GM19372 (cell line): ENCODE results near the gene ELP2.
"Not testable (repeated sequence)": the region's sequence is repeated elsewhere in the genome, so short reads cannot be mapped to it uniquely, and the experiment has no call there.

Source experiments
- ATAC-seq: cut with Tn5 transposase; IDR thresholded peaks from one replicate; pipeline ENCODE4 v1.9.1; 2021; ENCODE audit warnings: mild to moderate bottlenecking, low read depth, moderate library complexity; ENCODE audit not compliant: unreplicated experiment

Gene ELP2

DNA sequence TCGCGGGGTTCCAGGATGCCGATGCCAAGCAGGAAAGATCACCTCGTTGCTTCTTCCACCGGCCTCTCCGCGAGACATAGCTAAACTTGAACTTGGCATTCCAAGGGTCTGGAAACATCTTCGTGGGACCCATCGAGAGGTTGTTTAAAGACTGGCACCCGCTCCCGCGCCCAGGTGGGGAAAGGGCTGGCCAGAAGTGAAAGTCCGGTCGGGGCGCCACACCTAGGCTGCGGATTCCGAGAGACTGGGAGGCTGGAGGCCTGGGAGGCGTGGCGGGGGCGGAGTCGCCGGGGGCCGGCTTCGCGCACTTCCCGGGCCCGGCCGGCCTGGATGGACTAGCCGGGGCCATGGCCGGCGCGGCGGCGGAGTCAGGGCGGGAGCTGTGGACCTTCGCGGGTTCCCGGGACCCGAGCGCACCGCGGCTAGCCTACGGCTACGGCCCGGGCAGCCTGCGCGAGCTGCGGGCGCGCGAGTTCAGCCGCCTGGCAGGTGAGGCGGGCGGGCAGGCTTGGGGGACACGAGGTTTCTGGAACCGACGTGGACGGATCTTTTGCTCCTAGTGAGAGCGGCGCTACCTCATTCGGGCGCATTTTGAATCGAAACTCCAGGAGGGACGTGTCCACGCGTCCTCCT, 57.6 kb downstream of the ELP2 start, which contains the start of gene MOCOS:
MOCOS (plus strand) TSS at position 305 of the 633 bp plus-strand sequence; CDS start at position 348, 43 bp downstream.
- ATAC-seq = peak; percentile 84

DNA sequence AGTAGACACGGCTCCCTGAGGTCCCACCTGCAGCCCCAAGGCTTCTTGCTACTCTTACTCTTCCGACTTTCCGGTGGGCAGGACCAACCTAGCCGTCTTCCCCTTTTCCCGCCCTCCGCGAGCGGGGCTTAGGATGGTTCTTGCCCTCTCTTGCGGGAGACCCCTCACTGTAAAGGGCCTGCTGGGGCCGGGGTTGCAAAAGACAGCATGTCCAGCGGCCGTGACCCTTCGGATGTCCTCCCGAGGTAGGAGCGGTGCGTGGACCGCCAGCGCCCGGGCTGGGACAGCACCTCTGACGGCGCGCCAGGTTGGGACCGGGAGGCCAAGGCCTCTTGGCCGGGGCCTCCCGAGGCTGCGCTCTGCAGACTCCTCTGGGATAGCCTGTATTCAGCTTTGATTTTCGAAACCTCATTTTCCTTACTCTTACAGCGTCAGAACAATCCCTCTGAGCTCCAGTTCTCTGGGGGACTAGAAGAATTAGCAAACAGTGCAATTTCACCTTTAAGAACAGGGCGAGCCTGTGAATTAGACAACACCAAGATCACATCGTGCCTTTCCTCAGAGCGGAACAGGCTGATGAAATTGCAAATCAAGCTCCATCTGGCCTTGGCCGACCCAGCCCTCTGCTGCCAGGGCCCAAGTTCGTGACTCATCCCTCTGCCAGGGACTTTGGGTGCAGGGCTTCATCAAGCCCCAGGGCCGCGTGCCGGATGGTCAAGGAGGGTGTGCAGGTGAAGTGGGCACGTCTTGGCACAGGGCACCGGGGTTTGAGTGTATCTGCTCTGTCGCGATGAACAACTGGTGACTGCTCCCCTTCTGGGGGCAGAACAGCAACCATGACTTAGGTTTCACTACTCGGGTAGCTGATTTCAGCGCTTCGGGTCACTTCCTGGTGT, 58.4 kb downstream of the ELP2 start:
- no peak for ATAC-seq

DNA sequence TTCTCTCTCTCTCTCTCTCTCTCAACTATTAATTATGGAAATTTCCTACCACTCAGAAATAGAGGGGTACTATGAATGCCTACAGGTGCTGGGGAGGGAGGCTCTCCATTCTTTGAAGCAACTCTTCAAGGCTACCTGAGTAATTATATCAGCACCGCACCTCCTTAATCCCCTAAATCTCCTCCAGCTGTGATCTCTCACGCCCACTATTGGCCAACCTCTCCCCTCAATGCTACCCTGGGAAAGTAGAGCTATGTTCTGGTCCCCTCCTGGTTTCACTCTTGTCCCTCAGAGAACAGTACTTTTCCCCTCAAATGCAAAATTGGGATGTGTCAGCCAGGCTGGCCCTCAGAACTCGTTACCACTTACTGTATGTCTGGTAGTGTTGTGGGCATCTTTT, 59.2 kb downstream of the ELP2 start:
- no peak for ATAC-seq

DNA sequence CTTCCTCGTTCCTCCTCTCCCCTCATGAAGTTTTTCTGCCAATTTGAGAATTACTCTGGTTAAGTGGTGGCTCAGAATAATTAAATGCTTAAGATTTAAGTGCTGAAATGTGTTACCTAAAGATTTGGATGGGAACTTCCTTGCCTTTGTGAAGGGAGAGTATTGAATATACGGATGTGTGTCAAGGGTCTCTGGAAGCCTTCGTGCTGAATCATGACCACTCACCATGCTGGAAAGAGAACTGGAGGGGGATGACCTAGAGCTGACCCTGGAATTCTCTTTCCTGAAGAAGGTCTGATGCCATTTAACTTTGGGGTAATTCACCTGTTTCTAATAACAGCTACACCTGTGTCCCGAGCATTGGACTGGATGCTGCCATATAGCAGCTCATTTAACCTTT, 59.8 kb downstream of the ELP2 start:
- no peak for ATAC-seq

DNA sequence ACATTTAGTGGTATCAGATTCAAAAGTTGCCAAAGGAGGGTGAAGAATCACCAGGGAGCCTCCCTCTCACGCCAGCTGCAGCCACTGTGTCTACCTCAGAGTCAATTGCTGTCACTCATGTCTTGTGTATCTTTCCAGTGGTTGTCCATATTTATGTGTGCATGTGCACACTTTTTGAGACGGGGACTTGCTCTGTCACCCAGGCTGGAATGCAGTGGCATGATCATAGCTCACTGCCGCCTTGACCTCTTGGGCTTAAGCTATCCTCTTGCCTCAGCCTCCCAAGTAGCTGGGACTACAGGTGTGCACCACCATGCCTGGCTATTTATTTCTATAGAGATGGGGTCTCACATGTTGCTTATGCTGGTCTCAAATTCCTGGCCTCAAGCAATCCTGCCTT, 61.6 kb downstream of the ELP2 start:
- no peak for ATAC-seq

DNA sequence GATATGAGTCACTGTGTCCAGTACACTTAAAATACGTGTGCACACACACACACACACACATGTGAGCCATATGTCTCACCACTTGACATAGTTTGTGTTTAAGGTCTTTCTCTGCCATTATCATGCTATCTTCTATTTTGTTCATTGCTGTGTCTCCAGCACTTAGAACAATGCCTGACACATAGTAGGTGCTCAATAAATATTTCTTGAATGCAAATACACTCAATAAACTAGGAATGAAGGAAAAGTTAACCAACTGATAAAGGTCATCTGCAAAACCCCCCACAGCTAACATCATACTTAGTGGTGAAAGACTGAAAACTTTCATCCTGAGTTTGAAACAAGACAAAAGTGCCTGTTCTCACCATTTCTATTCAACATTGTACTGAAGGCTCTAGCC, 62.0 kb downstream of the ELP2 start:
- no peak for ATAC-seq

DNA sequence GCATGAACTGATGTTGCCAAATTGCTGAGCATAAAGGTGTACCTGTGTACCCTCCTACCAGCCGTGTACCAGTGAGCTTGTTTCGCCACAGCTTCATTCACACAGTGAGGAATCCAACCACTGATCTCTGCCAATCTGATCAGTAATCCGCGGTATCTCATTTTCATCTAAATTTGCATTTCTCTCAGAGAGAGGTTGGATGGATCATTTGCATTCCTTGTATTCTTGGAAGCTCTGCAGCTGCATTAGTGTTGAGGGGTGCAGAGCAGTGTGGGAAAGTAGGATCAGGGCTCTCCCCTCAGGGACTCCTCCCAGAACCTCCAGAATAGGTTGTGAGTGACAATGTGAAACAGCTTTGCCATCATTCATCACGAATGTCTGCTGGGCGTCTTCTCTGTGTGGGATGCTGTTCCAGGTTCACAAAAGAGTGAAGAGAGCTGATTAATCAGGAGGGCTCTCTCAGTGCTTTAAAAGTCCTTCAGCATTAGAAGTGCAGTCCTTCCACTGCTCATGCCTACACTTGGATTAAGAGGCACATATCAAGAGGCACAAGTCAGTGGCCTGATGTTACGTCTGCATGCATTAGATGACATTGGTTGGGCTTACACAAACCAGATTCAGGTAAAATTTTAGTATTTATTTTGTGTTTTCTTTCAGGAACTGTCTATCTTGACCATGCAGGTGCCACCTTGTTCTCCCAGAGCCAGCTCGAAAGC, 65.1 kb downstream of the ELP2 start:
- no peak for ATAC-seq

DNA sequence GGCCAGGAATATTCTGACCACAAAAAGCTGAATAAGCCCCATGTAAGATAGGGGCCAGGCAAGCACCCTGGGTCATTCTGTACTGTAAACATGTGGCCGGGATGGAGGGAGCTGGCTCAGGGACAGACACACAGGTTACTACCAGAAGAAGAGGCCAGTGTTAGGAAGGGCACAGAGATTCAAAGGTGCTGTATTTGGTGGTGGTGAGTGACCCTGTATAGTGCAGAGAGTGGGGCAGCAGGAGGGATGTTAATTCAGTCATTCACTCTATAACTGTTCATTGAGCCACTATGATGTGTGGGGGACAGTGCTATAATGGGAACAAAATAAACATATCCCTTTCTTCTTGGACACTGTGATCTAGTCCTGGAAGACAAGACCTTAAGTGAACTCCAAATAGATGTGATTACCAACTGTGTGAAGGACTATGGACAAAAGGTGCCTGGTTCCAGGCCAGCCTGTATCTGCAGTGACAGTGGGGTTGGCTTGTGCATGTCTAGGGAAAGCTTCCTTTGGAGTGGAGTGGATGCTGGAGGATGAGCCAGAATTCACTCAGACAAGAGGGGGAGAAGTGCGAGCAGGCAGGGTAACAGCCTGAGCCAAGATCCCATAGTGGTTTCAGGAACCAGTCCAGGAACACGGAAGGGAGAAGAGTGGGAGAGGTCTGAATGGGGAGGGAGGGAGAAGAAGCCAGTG, 65.9 kb downstream of the ELP2 start:
- no peak for ATAC-seq

DNA sequence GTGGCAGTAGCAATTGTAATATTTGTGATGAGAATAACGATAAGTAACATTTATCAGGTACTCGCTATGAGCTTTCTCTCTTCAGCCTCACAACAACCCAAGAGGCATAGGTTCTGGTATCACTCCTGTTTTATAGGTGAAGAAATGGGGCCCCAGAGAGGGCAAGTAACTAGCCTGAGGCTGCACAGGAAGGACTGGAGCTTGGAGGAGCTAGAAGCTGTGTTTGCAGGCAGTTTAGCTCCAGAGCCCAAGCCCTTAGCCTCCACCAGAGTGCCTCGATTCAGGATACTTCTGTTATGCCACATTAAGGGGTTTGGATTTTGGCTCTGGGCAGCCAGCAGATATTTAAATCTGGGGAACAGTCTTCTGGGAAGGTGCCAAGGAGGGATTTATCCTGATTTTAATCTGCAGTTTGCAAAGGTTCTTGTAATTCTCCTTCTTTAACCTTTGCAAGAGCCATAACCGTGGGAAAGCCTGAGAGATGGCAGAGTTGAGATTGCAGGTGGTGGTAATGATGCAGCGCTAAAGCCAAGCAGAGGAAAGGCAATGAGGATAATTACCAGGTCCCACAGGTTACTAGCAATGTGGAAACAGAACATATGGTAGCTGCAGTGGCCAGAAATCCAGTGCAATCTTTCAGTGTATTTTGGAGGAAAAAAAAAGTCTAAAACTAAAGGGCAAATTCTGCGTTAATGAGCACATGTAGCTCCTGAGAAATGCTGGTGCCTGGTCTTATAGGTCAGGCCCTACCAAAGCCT, 66.7 kb downstream of the ELP2 start:
- ATAC-seq = no peak

DNA sequence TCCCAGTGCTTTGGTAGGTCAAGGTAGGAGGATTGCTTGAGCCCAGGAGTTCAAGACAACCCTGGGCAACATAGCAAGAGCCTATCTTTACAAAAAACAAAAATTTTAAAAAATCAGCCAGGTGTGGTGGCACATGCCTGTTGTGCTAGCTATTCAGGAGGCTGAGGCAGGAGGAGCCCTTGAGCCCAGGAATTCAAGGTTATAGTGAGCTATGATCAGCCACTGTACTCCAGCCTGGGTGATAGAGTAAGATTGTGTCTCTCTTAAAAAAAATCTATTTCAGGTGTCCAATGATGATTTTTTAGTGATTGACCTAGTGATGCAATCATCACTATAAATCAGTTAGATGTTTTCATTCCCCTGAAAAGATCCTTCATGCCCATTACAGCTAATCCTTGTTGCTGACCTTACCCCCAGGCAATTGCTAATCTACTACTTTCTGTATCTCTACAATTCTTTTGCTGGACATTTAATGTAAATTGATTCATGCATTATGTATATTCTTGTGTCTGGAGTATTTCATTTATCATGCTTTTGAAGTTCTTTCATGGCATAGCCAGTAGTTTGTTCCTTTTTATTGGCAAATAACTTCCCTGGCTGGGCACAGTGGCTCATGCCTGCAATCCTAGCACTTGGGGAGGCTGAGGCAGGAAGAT, 67.9 kb downstream of the ELP2 start:
- ATAC-seq = no peak

DNA sequence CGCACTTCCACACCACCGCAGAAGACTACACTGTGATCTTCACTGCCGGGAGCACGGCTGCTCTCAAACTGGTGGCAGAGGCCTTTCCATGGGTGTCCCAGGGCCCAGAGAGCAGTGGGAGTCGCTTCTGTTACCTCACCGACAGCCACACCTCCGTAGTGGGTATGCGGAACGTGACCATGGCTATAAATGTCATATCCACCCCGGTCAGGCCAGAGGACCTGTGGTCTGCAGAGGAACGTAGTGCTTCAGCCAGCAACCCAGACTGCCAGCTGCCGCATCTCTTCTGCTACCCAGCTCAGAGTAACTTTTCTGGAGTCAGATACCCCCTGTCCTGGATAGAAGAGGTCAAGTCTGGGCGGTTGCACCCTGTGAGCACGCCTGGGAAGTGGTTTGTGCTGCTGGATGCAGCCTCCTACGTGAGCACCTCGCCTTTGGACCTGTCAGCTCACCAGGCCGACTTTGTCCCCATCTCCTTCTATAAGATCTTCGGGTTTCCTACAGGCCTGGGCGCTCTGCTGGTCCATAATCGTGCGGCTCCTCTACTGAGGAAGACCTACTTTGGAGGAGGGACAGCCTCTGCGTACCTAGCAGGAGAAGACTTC, 70.1 kb downstream of the ELP2 start:
- no peak for ATAC-seq

DNA sequence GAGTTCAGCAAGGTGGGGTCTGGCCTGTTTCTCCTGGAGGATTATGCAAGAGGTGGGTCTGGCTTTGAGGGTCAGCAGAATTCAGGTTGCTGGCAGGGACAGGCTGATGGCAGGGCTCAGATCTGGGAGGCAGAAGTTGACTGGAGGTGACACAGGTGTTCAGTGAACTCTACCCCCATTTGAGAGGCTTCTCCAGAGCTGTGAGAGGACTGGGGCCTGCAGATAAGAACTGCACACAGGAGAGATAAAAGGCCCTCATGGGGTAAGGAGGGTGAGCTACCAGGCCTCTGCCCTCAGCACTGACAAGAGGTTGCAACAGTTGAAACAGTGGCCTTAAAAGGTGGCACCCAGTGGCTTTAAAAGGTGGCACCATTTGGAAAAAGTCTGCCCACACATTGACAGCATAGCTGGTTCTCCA, 70.7 kb downstream of the ELP2 start:
- no peak for ATAC-seq

DNA sequence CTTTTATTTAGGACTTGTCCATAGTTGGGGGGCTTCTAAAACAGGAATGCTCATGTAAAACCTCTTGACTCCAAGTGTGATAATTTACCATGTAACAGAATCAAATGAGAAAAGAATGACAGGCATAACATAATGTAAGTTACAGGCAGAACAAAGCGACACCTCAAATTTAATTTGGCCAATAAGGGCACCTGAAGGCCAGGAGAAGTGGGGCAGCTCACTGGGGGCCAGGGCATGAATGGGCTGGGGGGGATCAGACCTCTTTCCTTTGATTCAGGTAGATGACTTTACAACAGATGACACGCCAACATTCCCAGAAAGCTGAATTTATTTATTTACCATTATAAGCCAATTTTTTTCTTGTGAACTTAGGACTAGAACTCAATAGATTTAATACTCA, 72.1 kb downstream of the ELP2 start:
- ATAC-seq = no peak

DNA sequence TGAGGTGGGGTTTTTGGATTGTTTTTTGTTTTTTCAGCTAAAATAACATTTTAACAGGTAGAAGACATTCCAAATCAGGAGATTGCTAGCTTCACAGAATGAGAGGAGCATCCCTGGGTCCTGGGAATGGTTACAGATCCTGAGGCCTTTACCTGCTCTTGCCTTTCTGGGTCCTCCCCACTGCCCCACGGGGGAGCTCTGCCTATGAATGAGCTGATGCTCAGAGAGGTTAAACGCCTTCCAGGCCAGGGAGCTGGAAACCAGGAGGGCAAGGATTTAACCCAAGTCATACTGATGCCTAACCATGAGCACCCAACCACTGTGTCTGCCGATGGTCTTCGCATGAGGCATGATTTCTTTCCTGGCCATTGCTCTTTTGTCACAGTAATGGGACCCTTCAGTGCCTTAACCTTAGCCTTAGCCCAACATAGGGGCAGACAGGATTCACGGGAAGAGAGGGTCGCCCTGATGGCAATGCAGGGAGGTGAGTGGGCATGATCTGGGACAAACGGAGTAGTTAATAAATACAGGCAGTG, 73.7 kb downstream of the ELP2 start:
- ATAC-seq = no peak

DNA sequence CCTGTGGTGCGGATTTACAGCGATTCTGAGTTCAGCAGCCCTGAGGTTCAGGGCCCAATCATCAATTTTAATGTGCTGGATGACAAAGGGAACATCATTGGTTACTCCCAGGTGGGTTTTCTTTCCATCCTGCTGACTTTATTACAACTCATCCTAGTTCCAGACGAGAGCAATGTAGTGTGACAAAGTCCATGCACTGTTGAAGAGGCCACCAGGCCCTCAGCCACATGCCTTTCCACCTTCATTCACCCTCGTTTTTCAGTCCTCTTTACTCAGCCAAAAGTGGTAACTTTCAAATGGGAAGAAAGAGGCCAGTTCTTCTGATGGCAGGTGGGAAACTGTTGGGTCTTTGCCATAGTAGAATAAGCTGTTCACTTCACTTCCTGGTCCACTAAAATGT, 75.5 kb downstream of the ELP2 start:
- no peak for ATAC-seq

DNA sequence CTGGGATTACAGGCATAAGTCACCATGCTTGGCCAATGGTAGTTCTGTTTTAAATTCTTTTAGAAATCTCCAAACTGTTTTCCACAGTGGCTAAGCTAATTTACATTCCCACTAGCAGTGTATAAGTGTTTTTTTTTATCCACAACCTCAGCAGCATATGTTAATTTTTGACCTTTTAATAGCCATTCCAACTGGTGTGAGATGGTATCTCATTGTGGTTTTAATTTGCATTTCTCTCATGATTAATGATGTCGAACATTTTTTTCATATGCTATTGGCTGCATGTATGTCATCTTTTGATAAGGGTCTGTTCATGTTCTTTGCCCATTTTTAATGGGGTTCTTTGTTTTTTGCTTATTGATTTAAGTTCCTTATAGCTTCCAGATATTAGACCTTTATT, 77.6 kb downstream of the ELP2 start:
- ATAC-seq = no peak

DNA sequence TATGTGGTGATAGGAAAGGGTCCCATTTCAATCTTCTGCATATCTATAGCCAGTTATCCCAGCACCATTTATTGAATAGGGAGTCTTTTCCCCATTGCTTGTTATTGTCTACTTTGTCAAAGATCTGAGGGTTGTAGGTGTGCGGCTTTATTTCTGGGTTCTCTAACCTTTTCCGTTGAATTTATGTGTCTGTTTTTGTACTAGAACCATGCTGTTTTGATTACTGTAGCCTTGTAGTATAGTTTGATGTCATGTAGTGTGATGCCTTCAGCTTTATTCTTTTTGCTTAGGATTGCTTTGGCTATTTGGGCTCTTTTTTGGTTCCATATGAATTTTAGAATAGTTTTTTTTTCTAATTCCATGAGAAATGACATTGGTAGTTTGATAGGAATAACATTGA, 78.3 kb downstream of the ELP2 start:
- ATAC-seq = not testable (repeated sequence)

DNA sequence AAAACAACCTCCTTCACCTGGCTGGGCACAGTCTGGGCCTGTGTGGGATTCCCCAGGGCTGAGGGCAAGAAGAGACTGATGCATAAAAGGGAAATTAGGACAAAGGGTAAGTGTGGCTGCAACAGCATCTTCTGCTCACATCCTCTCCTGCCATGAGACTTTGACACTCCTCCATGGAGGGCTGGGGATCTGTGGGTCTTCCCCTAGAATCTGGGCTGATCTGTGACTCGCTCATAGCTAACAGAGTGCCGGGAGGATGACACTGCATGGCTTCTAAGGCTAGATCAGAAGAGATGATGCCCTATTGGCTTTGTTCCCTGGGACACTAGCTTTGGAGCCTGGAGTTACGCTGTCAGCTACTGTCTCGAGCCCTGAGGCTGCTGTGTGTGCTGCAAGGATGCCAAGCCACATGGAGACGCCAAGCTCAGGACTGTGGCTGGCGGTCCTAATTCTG, 81.9 kb downstream of the ELP2 start:
- ATAC-seq = no peak
